Measurements from ENCODE around the gene SDHAF4.

- TF ChIP-seq CTCF (conservative IDR thresholded peaks at IDR 0.05), result no peak
- no peak for TF ChIP-seq EZH2 (IDR thresholded peaks at IDR 0.05; ENCODE audit: low read depth)
Observed at GRCh38 chr6:70547905-70548304, 18.8 kb upstream of the SDHAF4 start.

All from PC-9 (cell line).